Kidney glomerular epithelial cell (primary cell): ENCODE measurements around the gene ABTB2.
"Not testable (repeated sequence)": the region's sequence is repeated elsewhere in the genome, so short reads cannot be mapped to it uniquely, and the experiment has no call there.

Experiments
- DNase-seq: peaks from one replicate; lab custom pipeline; 2025; lab: John Stamatoyannopoulos, UW

Gene ABTB2

GRCh38 chr11:34357701-34358257 lies at the start of gene ABTB2:
Gene ABTB2, minus strand, starts transcription at chr11:34358010.
- peak; percentile 91 for DNase-seq

- DNase-seq, result no peak
Measured at GRCh38 chr11:34407121-34407813, 49.5 kb upstream of the ABTB2 start.

DNA sequence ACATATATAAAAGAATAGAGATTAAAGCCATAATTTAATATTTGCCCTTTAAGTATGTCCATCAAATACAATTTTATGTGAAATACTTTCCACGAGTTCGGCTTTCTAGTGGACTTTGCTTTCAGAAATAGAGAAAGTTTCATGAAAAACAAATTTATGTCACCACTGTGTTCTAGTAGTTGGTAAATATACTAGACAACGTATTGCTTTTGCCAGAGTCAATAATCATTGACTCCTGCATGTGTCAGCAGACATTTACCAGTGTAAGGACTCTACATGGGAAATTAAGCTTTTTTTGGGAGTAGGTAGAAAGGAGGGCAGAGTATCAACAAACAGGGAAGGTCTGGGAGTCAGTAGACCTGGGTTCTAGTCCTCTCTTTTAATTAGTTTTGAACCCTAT lies 48.6 kb upstream of the ABTB2 start:
- DNase-seq, result no peak

DNA sequence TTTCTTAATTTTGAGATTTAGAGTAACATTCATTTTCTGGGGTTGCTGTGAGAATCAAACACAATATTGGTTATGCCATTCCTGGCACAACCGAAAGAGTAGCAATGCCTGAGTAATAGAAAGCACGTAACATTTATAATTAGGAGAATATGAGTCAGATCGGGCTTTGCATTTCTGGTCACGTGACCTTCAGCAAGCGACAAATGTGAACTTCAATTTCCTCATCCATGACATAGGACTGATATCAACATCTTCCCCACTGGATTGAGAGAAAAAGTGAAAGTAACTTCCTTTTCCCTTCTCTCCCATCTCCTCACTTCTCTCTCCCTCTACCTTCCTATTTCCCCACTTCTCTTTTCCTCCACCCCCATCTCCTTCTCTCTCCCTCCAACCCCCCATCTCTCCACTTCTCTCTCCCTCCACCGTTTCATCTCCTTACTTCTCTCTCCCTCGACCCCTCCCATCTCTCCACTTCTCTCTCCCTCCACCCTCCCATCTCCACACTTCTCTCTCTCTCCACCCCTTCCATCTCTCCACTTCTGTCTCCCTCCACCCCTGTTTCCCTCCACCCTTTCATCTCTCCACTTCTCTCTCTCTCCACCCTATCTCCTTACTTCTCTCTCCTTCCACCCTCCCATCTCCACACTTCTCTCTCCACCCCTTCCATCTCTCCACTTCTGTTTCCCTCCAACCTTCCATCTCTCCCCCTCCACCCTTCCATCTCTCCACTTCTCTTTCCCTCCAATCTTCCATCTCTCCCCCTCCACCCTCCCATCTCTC lies 47.5 kb upstream of the ABTB2 start:
- no peak for DNase-seq

- no peak for DNase-seq
Measured at GRCh38 chr11:34404280-34404679, 46.5 kb upstream of the ABTB2 start.

DNA sequence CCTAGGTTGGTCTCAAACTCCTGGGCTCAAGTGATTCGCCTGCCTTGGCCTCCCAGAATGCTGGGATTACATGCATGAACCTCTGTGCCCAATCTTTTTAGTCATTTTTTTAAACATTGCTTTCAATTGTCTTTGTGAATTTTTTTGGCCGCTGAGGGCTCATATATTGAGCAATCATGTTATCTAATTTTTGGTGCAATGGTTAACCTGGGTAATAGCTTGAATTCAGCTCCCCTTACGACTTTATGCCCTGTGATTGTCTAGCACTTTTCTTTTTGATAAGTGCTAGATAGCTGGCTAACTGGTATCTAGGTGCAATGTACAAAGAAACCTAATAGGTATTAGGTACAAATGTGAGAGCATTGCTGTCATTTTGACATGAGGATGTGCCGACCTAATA lies 45.6 kb upstream of the ABTB2 start:
- DNase-seq, result no peak

- DNase-seq, result no peak
Measured at GRCh38 chr11:34397811-34398210, 40.0 kb upstream of the ABTB2 start.

GRCh38 chr11:34397120-34397519 lies 39.3 kb upstream of the ABTB2 start:
- no peak for DNase-seq

DNA sequence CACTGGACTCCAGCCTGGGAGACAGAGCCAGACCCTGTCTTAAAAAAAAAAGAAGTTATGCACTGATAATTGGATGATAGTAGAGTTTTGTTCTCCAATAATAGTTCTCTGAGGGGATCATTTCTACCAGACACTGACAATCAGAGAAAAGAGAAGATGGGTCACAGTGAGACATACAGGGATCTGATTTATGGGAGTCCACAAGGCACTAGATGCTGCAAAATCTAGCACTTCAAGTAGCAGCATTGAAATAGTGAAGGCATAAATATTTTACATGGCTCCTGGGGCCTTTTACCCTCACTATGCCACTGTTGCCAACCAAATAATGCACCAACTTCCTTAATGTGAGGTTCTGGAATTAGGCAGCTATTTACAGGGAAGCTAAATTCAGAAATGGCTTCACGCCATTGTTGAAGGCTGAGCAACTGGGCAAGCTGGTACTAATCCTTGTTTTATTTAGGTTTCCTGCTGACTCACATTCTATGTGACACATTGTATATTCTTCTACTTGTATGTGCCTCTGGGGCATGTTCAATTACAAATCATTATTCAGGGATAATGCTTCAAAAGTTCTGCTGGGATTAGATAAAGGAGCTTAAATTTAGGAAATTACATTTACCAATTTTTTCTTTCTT lies 38.2 kb upstream of the ABTB2 start:
- DNase-seq, result no peak

- DNase-seq, result no peak
Measured at GRCh38 chr11:34394771-34395300, 37.0 kb upstream of the ABTB2 start.

DNA sequence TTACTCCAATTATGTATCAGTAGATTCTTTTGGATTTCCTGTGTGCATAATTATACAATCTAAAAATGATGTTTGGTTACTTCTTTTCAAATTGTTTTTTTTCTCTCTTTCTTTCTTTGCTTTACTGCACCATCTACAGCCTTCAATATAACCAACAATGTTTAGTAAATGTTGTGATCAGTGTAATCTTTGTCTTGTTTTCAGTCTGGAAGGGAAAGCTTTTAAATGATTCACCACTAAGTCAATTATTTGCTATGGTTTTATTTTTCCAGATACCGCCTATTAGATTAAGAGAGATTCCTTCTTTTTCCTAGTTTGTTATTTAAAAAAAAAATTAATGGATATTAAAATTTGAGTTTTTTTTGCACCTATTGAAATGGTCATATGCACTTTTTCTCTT lies 29.8 kb upstream of the ABTB2 start:
- peak; percentile 43 for DNase-seq

DNA sequence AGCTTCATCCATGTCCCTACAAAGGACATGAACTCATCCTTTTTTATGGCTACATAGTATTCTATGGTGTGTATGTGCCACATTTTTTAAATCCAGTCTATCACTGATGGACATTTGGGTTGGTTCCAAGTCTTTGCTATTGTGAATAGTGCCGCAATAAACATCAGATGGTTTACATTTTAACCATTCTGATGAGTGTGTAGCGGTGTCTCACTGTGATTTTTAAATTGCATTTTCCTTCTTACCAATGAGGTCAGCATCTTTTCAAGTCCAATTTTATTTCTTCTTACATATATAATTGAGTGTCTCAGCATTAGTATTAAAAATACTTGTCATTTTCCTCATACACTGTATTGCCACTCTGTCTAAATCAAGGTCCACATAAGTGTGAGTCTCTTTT lies 28.5 kb upstream of the ABTB2 start:
- DNase-seq, result not testable (repeated sequence)

- no peak for DNase-seq
Measured at GRCh38 chr11:34382532-34383276, 24.9 kb upstream of the ABTB2 start.

DNA sequence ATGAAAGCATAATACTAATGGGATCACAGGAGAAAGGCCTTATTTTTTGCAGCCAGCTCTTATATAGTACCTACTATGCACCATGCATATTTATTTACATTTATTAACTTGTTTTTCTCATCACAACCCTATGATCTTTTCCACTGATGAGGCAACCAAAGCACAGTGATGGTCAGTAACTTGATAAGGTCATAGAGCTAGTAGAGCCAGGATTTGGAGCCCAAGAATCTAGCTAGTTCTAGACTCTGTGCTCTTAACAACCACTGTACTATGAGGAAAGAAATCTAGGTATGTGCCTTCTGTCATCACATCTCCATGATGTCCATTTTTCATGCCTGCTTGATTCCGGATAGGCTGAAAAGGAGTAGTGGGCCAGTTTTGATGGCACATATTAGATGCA lies 24.0 kb upstream of the ABTB2 start:
- no peak for DNase-seq

GRCh38 chr11:34380696-34381095 lies 22.9 kb upstream of the ABTB2 start:
- DNase-seq, result peak; percentile 72

DNA sequence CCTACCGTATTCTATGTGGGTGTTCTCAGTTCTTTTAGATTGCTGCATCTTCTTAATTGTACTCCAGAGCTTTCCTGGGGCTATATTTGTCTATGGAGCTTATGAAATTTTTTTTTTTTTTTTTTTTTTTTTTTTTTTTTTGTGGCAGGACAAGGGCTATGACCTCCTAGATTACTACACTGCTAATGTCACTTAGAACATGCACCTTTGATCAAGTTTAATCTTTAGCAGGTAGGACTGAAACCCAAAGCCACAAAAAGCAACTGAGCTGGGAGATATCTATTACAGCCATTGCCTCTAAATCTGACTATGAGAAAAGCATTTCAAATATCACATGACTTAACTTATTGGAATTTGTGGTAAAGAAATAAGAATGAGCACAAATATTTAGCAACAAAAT lies 21.7 kb upstream of the ABTB2 start:
- no peak for DNase-seq

DNA sequence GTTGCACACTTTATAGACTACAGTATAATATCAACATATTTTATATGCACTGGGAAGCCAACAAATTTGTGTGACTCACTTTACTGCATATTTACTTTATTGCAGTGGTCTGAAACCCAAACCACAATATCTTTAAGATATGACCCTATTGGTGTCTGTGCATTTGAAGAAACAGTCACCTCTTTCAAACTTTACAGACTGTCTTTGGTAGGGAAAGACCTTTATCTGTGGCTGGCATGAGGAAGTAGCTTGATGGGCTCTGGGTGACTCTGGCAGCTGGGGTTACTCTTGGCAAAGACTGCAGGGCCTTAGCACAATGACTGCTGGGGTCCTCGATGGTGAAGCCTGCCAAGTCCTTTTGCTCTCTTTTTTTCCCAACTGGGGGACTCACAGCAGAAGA lies 21.3 kb upstream of the ABTB2 start:
- DNase-seq, result no peak

DNA sequence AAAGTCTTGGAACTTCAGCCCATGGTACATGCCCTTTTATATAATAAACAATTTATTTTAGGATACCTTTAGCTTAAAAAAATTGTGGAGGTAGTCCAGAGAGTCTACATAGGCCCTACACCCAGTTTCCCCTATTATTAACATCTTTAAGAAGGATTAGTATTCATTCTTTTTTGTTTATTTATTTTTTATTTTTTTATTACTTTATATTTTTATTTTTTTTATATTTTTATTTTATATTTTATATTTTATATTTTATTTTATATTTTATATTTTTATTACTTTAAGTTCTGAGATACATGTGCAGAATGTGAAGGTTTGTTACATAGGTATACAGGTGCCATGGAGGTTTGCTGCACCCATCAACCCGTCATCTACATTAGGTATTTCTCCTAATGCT lies 15.9 kb upstream of the ABTB2 start:
- DNase-seq, result no peak

DNA sequence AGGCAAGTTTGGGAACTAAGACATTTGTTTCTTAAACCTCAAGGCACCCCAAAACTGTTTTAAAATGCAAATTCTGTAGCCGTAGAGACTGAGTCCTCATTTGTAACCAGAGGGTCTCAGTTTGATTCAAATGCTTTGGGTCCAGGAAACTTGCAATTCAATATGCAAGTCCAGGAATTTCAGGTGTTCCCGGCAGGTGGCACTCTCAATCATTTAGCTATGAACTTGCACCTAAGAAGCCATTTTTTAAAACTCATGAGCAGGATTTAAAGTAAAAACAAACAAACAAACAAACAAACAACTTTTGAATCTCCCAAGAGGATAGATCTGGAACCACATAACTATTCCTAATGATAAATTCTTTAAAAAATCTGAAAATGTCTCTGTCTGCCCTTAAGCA lies 8.7 kb upstream of the ABTB2 start:
- DNase-seq, result no peak

- peak; percentile 50 for DNase-seq
Measured at GRCh38 chr11:34364102-34364501, 6.3 kb upstream of the ABTB2 start.

GRCh38 chr11:34363363-34364084 lies 5.7 kb upstream of the ABTB2 start:
- no peak for DNase-seq
